Hippocampal formation (tissue), 2 donors: Measurements from ENCODE around the gene CASP6.

Source experiments
- DNase-seq, 2 donors: peaks; one replicate each; lab custom pipeline; 2025; lab: John Stamatoyannopoulos, UW

CASP6 gene

DNA sequence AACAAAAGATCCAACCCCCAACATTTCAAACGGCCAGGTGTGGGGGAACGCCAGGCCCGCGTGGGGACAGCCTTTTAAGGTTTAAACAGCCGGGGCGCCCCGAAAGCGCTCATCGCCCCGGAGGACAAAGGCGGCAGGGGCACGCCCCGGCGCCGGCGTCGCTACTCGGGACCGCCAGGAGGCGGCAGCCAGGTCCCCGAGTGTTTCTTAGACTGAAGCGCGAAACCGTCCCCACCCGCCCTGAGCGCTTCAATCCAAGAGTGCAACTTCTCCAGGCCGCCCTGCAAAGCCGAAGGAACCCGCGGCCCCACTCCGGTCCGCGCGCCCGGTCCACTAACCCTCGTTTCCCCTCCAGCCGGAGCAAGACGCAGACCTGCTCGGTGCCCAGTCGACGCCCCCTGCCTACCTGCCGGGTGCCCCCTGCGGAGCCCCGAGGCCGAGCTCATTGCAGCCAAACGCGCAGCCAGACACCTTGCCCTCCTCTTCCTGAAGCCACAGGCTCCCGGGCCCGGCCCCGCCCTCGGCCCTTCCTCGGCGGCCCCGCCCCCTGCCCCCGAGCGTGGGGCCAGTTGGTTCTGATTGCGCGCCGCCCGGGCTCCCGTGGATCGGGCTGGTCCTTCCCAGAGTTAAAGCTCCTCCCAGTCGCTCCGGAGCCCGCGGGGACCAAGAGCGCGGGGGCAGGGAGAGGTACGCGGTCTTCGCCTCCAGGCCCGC, at the start of gene CASP6:
Gene CASP6 (minus strand): TSS at position 496 of the 714 bp plus-strand sequence. CDS start 50 bp downstream, at position 446.
- peak; percentile 53 to 71 for DNase-seq

DNA sequence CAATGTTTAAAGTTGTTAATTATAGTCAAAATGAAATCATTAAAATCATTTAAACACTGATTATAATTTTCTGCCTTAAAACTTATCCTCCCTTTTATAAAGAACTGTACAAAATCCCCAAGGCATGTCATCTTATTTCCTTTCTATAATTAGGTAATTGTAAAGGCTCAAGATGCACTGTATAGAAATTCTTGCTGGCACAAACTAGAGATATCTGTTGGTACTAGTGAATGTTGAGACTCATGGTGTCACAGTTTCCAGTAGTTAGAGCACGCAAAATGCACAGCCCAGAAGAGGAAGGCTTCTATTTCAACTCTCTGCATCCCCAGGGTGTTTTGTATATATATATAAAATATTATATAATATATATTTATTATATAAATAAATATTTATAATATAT, 49.3 kb upstream of the CASP6 start:
- DNase-seq, result no peak

DNA sequence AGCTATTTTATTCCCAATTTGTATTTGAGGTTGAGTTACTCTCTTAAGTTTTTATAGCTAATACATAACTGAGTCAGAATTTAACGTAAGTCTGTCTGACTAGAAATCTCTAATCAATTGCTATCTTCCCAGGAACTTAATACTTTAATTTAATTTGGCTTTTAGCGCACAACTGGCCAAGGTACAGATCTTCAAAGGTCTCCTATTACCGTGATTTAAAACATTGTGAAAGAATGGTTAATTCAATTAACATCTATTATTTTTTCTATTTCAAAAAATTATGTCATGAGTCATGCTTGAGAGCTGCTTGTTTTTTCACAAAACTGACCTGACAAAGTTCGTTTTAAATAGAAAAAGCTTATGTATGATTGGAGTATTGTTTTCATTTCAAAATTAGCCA, 48.6 kb upstream of the CASP6 start:
- no peak for DNase-seq

DNA sequence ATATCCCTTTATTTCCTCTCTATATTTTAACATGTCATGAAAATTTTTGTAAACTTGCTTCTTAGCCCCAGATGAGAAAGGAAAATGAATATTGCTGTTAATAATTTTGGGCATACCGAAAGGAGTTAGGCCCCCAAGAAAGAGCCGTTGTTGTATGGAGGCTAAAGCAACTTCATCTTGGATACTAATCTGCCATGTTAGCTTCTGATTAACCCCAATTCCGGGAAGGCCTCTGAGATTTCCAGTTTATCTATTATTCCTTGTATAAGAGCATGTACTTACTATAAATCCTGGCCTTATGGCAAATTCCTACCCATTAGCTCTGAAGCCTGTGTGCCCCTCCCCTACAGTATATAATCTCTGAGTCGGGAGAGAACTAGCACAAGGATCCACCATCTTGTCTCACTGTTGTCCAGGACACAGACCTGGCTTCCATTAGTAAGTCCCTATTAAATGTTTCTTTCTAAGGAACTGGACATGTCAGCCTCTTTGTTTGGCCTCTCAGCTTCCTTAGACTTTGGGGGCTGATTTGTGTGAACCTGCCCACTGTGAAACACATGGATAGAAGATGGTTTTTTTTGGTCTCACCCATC, 47.5 kb upstream of the CASP6 start:
- no peak for DNase-seq

DNA sequence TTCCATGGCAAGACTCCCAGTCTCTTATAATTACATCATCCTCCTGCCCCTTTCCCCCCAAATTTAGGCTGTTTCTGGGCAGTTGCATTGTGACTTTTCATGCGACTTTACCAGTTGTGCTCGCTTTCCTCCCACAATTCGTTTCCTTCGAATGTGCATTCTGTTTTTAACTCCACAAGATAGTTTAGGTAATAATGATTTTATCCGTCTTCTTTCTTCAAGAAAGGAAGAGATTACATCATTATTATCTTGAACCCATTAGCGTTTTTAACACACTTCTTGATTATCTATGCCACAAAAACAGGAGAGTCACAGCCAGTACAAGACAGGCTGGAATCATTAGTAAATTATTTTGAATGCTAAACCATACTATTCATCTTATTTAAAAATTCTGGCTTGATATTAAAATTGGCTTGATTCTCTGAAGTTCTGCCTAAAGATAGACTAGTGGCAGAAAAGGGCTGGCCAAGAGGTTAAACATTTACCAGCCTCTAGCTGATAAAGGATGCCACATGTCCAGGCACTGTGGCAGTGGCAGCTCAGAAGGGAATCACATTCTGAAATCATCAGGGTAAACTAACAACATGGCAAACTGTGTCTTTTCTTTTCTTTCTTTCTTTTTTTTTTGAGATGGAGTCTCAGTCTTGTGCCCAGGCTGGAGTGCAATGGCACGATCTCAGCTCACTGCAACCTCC, 46.3 kb upstream of the CASP6 start:
- DNase-seq, result no peak

DNA sequence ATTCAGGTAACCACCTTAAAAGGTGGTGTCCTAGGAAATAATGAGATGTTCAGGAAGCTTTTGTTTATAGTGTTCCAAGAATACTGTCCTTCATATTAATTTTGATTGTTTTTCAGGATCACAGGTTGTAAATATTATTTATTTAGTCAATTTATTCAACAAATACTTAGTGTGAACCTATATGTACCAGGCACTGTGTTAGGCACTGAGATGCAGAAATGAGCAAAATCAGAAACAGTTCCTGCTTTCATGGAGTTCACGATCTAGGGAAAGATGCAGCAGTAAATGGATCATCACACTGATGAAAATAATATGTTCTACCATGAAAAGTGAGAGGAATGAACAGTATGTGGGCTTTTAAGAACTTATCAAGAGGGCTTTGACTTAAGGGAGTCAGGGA, 44.9 kb upstream of the CASP6 start:
- DNase-seq, result no peak

DNA sequence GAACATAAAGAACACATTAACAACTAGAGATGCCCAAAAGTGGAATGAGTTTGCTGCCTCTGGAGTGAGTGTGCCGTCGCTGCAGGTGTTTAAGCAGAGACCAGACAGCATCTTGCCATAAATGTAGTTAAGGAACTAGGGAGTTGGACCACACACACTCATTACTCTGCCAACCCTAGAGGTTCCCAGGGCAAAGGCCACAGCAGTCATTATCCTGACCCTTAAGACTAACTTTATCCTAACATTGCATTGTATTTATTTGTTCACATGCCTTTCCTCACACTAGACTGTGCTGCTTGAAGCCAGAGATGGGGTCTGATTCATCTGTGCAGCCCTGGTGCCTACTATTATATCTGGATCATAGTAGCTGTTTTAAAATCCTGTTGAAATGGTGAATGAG, 43.5 kb upstream of the CASP6 start:
- no peak for DNase-seq

DNA sequence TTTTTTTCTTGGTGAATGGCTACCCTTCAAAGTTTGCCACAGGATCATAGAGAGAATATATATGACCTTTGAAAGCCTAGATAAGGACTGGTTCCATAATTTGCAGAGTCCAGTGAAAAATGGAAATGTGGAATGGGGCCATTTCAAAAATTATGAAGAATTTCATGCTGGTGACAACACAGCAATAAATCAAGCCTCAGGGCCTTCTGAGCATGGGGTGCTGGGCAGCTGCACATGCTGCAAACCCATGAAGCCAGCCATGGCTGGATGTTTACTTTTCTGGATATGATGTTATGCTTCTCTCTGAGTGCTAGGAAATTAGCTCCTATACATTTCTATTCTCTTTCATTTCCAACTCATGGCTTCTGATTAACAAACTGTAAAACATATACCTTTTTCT, 42.6 kb upstream of the CASP6 start:
- DNase-seq, result no peak

DNA sequence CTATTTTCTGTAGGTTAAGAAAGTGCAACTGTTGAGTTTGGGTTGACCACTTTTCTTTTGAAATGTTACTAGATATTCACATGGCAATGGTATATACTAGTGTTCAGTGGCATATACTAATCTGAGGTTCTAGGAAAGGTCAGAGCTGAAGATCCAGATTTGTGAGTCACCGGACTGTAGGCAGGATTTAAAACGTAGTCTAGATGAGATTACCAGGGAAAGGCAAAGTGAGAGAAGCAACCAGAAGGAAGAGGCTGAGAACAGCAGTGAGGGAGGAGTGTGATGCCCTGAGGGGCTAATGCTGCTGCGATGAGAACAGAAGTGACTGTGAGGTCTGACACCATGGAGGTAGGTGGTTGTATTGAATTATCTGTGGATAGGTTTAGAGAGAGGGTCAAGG, 36.3 kb upstream of the CASP6 start:
- no peak for DNase-seq

DNA sequence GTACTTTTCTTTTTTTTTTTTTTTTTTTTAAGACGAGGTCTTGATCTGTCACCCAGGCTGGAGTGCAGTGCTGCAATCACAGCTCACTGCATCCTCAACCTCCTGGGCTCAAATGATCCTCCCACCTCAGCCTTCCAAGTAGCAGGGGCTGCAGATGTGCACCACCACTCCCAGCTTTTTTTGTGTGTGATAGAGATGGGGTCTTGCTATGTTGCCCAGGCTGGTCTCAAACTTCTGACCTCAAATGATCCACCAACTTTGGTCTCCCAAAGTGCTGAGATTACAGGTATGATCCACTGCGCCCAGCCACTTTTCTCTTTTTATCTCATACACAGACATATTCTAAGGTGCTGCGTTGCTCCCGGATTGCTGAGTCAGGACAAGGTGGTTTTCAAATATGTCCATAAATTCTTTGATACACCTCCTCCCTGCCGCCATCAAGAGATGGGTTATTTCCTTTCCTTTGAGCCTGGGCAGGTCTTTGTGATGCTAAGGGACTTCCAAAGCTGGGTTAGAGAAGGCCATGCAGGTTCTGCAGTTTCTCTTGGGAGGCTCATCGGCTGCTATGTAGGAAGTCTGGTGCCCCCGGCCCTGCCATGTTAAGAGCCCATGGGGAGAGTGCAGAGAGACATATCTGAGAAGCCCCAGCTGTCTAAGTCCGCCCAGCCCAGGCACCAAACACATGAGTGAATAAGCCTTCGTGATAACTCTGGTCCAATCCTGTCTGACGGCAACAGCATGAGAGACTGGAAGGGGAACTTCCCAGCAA, 35.0 kb upstream of the CASP6 start:
- no peak for DNase-seq

DNA sequence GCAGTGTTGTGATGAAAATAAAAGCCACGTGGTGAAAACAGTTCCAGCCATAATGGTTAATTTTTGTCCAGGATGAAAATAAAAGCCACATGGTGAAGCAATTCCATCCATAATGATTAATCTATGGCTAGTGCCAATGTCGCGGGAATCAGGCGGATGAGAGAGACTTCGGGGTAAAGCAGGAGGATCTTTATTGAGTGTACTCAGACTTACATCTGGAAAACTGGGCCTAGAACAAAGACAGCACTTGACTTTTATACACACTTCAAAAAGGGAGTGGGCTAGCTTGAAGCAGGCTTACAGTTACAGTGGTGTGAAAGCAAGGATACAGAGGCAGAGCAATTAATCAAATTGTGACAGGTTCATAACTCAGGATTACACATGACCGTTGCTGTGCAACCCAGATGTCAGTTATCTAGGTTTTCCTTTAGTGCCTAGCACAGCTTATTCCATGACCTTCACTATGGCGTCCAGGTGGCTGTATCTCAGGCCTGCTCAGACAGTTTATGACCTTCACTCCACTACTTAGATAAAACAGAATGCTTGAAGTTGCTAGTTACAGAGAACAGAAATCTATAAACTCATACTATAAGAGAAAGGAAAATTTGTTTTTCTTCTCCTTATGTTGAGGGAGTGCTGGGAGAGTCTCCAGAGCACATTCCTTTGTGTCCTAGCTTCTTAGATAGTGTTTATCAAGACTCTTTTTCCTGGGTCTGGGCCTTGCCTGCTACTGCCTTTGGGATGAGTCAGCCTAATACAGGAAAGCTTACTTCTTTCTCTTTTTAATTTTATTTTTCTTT, 32.5 kb upstream of the CASP6 start:
- no peak for DNase-seq

DNA sequence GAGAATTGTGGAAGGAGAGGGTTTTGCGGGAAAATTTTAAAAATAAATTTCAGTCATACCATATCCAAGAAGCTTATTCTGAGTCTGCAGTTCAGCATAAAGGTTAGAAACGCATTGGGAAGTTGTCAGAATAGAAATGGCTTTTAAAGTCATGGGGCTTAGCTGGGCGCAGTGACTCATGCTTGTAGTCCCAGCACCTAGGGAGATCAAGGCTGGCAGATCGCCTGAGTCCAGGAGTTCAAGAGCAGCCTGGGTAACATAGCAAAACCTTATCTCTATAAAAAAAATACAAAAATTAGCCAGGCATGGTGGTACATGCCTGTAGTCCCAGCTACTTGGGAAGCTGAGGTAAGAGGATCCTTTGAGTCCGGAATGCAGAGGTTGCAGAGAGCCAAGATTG, 30.5 kb upstream of the CASP6 start:
- DNase-seq, result no peak

DNA sequence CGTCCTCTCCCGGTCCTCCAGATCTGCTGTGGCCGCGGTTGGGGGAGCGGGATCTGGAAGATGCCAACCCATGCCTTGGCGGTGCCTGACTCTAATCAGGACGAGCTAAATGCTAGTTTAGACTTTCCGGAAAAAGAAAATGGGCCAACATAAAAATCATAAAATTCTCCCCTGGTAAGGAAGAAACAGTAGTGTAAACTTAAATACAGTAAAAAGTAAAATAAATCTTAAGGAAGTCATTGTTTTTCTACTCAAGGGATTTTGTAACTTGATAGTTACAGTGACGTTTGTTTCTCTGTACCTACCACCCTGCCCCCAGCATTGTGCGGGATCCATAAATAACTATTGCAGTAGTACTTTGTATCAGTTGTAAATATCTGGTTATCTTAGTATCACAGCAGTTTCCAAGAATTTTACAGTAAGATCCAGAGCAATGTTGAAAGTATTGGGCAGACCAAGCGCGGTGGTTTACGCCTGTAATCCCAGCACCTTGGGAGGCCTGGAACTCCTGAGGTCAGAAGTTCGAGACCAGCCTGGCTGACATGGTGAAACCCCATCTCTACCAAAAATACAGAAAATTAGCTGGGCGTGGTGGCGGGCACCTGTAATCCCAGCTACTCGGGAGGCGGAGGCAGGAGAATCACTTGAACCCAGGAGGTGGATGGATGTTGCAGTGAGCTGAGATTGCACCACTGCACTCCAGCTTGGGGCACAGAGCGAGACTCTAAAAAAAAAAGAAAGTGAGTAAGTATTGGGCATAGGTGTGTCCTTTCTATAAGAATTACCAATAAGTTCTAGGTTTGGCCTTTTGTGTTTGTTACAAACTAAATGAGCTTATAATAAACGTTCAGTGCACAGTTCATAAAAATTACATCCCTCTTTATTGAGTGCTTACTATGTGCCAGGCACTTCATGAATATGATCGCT, 27.6 kb upstream of the CASP6 start:
- DNase-seq, result no peak

DNA sequence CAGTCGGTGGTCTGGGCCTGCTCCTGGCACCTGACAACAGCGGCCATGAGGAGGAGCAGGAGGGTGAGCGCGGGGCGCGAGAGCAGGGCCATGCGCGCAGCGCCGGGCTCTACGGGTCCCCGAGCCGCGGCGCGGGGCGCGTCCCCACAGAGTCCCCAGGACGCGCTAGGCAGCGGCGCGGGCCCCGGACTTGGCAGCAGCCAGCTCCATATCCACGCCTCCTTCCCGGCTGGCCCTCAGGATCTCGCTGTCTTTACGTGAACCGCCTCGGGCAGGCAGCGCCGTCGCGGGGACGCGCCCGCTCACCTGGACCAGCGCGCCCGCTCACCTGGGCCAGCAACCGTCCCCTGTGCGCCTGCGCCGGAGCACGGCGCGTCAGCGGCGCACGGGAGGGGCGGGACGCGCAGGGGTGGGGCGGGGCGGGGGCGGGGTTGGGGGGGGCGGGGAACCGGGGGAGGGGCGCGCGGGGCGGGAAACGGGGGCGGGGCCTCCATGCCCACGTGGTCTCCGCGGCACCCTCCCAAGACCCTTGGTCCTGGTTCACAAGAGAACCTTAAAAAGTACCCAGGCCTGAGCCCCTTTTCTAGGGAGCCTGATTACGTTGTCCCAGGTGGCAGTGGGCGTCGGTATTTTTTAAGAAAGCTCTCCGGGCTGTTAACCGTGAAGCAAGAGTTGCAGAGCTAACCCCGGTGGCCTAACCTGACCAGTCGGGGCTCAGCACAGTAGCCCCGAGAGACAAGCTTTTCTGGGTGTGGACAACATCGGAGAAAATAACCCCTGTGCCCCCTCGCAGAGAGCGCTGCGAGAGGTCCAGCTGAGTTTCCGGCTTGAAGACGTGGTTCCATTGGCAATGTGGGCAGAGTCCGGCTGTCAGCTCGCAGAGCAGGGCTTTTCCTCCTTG, 26.7 kb upstream of the CASP6 start, which contains the start of gene PLA2G12A:
Gene PLA2G12A (minus strand): TSS at position 353 of the 901 bp plus-strand sequence. CDS start 261 bp downstream, at position 92.
- DNase-seq, result peak; percentile 45 to 62

DNA sequence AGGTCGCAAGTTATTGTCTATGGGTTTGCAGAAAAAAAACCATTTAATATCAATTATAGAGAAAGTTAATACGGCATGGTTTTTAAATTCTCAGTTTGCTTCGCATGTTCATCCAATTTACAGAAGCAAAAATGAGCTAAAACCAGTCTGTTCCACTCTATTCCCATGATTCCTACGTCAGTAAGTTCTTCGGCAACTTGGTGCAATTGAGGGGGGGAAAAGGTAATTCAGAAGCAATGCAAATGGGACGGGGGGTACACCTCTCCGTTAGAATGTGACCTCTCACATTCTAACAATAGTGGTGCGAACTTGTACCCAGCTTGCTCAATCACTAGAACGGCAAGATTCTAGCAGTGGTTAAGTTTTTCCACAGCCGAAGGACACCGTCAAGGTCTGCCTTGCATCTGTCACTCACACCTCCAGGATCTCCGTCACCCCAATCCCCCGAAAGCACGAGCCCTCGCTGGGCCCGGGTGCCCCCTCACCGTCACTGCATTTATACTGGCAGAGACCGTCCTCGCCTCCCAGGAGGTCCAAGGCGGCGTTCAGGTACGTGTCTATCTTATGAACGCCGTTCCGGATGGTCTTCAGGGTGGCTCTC, 26.0 kb upstream of the CASP6 start:
- DNase-seq, result peak in 1 of 2 donors; percentile 27

DNA sequence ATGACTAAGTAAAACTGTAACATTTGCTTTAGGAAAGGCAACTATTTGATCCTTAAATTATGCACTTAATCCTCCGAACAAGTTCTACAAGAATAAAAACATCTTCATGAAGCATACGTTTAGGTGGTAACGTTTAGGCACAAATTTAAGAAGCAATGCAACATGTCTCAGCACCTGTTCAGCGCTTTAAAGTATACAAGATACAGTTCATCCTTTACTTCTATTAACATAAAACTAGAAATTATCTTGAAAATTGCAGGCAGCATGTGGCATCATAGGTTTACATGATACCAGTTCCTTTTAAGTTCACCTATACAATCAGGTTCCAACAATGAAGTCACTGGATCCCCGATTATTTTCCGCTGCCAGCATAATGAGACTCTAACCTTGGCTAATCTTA, 25.1 kb upstream of the CASP6 start:
- DNase-seq, result no peak

DNA sequence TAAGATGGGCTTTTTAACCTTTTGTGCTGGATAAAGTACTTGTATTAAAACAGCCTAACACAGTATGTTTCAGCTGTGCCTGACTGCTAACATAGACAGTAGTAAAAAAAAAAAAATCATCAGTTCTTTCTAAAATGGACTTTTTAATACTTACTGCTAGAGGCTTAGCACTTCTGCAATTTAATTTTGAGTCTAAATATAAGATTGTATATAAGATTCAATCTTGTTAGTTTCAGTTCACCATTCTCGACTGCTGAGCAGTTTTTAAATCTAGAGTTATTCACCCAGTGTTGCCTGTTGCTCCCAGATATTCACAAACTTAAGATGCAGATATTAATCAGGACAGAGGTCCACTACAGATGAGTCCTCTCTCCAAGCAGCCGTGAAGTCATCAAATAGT, 19.9 kb upstream of the CASP6 start:
- DNase-seq, result no peak

DNA sequence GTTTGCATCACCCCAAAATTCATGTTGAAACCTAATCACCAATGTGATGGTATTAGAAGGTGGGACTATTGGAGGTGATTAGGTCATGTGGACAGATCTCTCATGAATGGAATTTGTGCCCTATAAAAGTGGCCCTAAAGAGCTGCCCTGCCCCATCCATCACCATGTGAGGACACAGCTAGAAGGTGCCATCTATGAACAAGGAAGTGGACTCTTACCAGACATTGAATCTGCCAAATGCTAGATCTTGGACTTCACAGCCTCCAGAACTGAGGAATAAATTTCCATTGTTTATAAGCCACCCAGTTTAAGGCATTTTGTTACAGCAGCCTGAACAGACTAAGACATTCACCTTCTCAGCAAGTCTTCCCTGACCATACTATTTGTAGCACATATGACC, 19.1 kb upstream of the CASP6 start:
- no peak for DNase-seq

DNA sequence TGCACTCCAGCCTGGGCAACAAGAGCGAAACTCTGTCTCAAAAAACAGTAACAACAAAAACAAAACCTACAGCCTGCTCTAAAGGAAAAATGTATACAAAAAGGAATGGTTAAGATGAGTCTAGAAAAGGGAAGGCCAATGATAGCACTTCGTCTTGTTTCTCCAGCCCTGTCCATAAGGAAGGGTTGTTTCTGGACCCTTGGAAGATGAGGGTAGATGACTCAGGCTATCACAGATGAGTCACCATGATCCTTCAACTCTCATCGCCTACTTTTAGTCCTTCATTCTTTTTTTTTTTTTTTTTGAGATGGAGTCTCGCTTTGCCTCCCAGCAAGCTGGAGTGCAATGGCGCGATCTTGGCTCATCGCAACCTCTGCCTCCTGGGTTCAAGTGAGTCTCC, 17.8 kb upstream of the CASP6 start:
- DNase-seq, result no peak
